ENCODE data around the gene LRRD1. TPM values are rescaled to one million over a fixed set of nuclear protein-coding genes. Genes with fewer than 3 reads are reported as not detected.

The LRRD1 gene
- total RNA-seq, 1 experiment from 2014 or later = not detected

DNA sequence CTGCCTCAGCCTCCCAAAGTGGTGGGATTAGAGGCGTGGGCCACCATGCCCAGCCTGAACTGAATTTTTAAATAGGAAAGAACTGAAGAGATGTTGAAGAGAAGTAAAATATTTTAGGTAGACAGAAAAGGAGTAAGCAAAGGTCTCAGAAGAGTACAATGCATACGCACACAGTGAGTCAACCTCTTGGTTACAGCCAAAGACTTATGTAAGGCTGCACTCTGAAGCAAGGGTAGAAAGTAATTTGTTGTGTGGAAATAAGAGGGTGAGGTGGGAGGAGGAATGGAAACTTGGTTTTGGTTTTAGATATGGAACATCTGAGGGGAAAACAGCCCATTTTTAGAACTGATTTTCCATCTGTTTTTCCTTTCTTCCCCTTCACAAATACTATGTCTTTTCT, 49.2 kb upstream of the LRRD1 start:
- H3K27me3 Mint-ChIP-seq (ENCODE audit: low read depth) = no peaks in the 10 kb centered on the region
- no peak for ATAC-seq
- no peak for DNase-seq (ENCODE audit: low spot score)
- ChIA-PET CTCF (no interaction called here), POLR2A (no interaction called here)
- H3K36me3 Mint-ChIP-seq = peaks cover 56% of the 10 kb centered on the region
- TF ChIP-seq ZNF138 (CRISPR knock-in tag; conservative IDR thresholded peaks at IDR 0.05) = no peak
- TF ChIP-seq TP53 (CRISPR knock-in tag; IDR thresholded peaks at IDR 0.05) = no peak
- TF ChIP-seq NR3C1 (CRISPR knock-in tag; conservative IDR thresholded peaks at IDR 0.05; ENCODE audit: low read depth) = no peak
- TF ChIP-seq ZNF396 (CRISPR knock-in tag; IDR thresholded peaks at IDR 0.05; ENCODE audit: borderline replicate concordance) = no peak
- TF ChIP-seq, protein P1, sequence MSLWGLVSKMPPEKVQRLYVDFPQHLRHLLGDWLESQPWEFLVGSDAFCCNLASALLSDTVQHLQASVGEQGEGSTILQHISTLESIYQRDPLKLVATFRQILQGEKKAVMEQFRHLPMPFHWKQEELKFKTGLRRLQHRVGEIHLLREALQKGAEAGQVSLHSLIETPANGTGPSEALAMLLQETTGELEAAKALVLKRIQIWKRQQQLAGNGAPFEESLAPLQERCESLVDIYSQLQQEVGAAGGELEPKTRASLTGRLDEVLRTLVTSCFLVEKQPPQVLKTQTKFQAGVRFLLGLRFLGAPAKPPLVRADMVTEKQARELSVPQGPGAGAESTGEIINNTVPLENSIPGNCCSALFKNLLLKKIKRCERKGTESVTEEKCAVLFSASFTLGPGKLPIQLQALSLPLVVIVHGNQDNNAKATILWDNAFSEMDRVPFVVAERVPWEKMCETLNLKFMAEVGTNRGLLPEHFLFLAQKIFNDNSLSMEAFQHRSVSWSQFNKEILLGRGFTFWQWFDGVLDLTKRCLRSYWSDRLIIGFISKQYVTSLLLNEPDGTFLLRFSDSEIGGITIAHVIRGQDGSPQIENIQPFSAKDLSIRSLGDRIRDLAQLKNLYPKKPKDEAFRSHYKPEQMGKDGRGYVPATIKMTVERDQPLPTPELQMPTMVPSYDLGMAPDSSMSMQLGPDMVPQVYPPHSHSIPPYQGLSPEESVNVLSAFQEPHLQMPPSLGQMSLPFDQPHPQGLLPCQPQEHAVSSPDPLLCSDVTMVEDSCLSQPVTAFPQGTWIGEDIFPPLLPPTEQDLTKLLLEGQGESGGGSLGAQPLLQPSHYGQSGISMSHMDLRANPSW (CRISPR knock-in tag; conservative IDR thresholded peaks at IDR 0.05; ENCODE audit: low read depth) = no peak
- H3K27ac Mint-ChIP-seq = no peak overlapping the region
- peaks cover 13% of the 10 kb centered on the region for H3K9me3 Mint-ChIP-seq
- no peak overlapping the region for H3K4me3 Mint-ChIP-seq
- no peaks in the 10 kb centered on the region for H3K4me1 Mint-ChIP-seq

DNA sequence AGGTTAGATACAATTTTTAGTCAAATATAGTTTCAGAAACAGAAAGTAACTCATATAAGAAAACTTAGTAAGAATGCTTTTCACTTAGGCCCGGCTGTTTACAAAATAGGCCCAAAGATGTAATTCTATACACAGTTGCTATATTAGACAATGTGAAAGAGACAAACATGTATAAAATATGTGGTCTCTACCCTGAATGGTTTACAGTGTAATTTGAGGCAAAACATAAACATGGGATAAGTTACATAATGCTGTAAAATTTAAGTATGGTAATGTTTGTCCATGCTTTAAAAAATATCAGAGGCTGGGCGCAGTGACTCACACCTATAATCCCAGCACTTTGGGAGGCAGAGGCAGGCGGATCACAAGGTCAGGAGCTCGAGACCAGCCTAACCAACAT, 48.0 kb upstream of the LRRD1 start:
- peaks cover 13% of the 10 kb centered on the region for H3K9me3 Mint-ChIP-seq

More for the DNA sequence above, 48.0 kb upstream of the LRRD1 start:
- DNase-seq (ENCODE audit: low spot score) (no peak), ATAC-seq (no peak)
- TF ChIP-seq, protein P2, sequence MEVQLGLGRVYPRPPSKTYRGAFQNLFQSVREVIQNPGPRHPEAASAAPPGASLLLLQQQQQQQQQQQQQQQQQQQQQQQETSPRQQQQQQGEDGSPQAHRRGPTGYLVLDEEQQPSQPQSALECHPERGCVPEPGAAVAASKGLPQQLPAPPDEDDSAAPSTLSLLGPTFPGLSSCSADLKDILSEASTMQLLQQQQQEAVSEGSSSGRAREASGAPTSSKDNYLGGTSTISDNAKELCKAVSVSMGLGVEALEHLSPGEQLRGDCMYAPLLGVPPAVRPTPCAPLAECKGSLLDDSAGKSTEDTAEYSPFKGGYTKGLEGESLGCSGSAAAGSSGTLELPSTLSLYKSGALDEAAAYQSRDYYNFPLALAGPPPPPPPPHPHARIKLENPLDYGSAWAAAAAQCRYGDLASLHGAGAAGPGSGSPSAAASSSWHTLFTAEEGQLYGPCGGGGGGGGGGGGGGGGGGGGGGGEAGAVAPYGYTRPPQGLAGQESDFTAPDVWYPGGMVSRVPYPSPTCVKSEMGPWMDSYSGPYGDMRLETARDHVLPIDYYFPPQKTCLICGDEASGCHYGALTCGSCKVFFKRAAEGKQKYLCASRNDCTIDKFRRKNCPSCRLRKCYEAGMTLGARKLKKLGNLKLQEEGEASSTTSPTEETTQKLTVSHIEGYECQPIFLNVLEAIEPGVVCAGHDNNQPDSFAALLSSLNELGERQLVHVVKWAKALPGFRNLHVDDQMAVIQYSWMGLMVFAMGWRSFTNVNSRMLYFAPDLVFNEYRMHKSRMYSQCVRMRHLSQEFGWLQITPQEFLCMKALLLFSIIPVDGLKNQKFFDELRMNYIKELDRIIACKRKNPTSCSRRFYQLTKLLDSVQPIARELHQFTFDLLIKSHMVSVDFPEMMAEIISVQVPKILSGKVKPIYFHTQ (CRISPR knock-in tag; IDR thresholded peaks at IDR 0.05) = no peak
- TF ChIP-seq SOX15 (CRISPR knock-in tag; IDR thresholded peaks at IDR 0.05) (no peak), IRF2 (CRISPR knock-in tag; IDR thresholded peaks at IDR 0.05; ENCODE audit: borderline replicate concordance, low read depth) (no peak), SMAD3 (CRISPR knock-in tag; IDR thresholded peaks at IDR 0.05; ENCODE audit: borderline replicate concordance) (no peak), KAT7 (CRISPR knock-in tag; IDR thresholded peaks at IDR 0.05; ENCODE audit: borderline replicate concordance) (no peak), CREM (CRISPR knock-in tag; IDR thresholded peaks at IDR 0.05) (no peak)
- TF ChIP-seq, protein P3, sequence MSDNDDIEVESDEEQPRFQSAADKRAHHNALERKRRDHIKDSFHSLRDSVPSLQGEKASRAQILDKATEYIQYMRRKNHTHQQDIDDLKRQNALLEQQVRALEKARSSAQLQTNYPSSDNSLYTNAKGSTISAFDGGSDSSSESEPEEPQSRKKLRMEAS (CRISPR knock-in tag; IDR thresholded peaks at IDR 0.05) = no peak
- TF ChIP-seq, protein P4, sequence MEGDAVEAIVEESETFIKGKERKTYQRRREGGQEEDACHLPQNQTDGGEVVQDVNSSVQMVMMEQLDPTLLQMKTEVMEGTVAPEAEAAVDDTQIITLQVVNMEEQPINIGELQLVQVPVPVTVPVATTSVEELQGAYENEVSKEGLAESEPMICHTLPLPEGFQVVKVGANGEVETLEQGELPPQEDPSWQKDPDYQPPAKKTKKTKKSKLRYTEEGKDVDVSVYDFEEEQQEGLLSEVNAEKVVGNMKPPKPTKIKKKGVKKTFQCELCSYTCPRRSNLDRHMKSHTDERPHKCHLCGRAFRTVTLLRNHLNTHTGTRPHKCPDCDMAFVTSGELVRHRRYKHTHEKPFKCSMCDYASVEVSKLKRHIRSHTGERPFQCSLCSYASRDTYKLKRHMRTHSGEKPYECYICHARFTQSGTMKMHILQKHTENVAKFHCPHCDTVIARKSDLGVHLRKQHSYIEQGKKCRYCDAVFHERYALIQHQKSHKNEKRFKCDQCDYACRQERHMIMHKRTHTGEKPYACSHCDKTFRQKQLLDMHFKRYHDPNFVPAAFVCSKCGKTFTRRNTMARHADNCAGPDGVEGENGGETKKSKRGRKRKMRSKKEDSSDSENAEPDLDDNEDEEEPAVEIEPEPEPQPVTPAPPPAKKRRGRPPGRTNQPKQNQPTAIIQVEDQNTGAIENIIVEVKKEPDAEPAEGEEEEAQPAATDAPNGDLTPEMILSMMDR (IDR thresholded peaks at IDR 0.05) = no peak
- TF ChIP-seq, protein P5, sequence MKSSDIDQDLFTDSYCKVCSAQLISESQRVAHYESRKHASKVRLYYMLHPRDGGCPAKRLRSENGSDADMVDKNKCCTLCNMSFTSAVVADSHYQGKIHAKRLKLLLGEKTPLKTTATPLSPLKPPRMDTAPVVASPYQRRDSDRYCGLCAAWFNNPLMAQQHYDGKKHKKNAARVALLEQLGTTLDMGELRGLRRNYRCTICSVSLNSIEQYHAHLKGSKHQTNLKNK (CRISPR knock-in tag; IDR thresholded peaks at IDR 0.05) = no peak
- TF ChIP-seq, protein P6, sequence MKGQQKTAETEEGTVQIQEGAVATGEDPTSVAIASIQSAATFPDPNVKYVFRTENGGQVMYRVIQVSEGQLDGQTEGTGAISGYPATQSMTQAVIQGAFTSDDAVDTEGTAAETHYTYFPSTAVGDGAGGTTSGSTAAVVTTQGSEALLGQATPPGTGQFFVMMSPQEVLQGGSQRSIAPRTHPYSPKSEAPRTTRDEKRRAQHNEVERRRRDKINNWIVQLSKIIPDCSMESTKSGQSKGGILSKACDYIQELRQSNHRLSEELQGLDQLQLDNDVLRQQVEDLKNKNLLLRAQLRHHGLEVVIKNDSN (CRISPR knock-in tag; IDR thresholded peaks at IDR 0.05) = no peak
- TF ChIP-seq, protein P7, sequence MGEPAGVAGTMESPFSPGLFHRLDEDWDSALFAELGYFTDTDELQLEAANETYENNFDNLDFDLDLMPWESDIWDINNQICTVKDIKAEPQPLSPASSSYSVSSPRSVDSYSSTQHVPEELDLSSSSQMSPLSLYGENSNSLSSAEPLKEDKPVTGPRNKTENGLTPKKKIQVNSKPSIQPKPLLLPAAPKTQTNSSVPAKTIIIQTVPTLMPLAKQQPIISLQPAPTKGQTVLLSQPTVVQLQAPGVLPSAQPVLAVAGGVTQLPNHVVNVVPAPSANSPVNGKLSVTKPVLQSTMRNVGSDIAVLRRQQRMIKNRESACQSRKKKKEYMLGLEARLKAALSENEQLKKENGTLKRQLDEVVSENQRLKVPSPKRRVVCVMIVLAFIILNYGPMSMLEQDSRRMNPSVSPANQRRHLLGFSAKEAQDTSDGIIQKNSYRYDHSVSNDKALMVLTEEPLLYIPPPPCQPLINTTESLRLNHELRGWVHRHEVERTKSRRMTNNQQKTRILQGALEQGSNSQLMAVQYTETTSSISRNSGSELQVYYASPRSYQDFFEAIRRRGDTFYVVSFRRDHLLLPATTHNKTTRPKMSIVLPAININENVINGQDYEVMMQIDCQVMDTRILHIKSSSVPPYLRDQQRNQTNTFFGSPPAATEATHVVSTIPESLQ (CRISPR knock-in tag; IDR thresholded peaks at IDR 0.05) = no peak
- TF ChIP-seq, protein P8, sequence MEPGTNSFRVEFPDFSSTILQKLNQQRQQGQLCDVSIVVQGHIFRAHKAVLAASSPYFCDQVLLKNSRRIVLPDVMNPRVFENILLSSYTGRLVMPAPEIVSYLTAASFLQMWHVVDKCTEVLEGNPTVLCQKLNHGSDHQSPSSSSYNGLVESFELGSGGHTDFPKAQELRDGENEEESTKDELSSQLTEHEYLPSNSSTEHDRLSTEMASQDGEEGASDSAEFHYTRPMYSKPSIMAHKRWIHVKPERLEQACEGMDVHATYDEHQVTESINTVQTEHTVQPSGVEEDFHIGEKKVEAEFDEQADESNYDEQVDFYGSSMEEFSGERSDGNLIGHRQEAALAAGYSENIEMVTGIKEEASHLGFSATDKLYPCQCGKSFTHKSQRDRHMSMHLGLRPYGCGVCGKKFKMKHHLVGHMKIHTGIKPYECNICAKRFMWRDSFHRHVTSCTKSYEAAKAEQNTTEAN (CRISPR knock-in tag; IDR thresholded peaks at IDR 0.05) = no peak
- TF ChIP-seq, protein P9, sequence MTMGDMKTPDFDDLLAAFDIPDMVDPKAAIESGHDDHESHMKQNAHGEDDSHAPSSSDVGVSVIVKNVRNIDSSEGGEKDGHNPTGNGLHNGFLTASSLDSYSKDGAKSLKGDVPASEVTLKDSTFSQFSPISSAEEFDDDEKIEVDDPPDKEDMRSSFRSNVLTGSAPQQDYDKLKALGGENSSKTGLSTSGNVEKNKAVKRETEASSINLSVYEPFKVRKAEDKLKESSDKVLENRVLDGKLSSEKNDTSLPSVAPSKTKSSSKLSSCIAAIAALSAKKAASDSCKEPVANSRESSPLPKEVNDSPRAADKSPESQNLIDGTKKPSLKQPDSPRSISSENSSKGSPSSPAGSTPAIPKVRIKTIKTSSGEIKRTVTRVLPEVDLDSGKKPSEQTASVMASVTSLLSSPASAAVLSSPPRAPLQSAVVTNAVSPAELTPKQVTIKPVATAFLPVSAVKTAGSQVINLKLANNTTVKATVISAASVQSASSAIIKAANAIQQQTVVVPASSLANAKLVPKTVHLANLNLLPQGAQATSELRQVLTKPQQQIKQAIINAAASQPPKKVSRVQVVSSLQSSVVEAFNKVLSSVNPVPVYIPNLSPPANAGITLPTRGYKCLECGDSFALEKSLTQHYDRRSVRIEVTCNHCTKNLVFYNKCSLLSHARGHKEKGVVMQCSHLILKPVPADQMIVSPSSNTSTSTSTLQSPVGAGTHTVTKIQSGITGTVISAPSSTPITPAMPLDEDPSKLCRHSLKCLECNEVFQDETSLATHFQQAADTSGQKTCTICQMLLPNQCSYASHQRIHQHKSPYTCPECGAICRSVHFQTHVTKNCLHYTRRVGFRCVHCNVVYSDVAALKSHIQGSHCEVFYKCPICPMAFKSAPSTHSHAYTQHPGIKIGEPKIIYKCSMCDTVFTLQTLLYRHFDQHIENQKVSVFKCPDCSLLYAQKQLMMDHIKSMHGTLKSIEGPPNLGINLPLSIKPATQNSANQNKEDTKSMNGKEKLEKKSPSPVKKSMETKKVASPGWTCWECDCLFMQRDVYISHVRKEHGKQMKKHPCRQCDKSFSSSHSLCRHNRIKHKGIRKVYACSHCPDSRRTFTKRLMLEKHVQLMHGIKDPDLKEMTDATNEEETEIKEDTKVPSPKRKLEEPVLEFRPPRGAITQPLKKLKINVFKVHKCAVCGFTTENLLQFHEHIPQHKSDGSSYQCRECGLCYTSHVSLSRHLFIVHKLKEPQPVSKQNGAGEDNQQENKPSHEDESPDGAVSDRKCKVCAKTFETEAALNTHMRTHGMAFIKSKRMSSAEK (CRISPR knock-in tag; IDR thresholded peaks at IDR 0.05; ENCODE audit: borderline replicate concordance) = no peak
- no peak overlapping the region for H3K27ac Mint-ChIP-seq
- no peaks in the 10 kb centered on the region for H3K27me3 Mint-ChIP-seq (ENCODE audit: low read depth)
- CTCF ChIA-PET = no interaction called here
- peaks cover 50% of the 10 kb centered on the region for H3K36me3 Mint-ChIP-seq
- H3K4me3 Mint-ChIP-seq = no peak overlapping the region
- POLR2A ChIA-PET = no interaction called here
- no peaks in the 10 kb centered on the region for H3K4me1 Mint-ChIP-seq
